CD4-positive, alpha-beta T cell (primary cell): ENCODE results near the gene UQCRFS1. TPM values are rescaled to one million over a fixed set of nuclear protein-coding genes. Genes with fewer than 3 reads are reported as not detected.
A peak's percentile ranks its signal among the peaks of the same experiment; 100 is the strongest.
"Not testable (repeated sequence)": the region's sequence is repeated elsewhere in the genome, so short reads cannot be mapped to it uniquely, and the experiment has no call there.

Experiments used
- ATAC-seq: fragments of 200-7000 bp; cut with Tn5 transposase; one replicate; pipeline ENCODE4 v1.10.0; 2022; ENCODE audit warnings: mild to moderate bottlenecking; ENCODE audit not compliant: poor library complexity
- CTCF ChIA-PET: fragments of 350-600 bp; sonication (Branson Sonifier 250); formaldehyde crosslinking; loops from one replicate; lab custom pipeline; 2021; ENCODE audit warnings: antibody characterized with exemption, inconsistent platforms; lab: Charles Lee
- POLR2A ChIA-PET: fragments of 350-600 bp; sonication (Branson Sonifier 250); formaldehyde crosslinking; loops from one replicate; lab custom pipeline; 2021; ENCODE audit warnings: antibody characterized with exemption, inconsistent platforms; lab: Charles Lee
- DNase-seq, 14 experiments: peaks; one replicate each; pipeline ENCODE4 v3.0.0-alpha.2; 2013 to 2020; ENCODE audit warnings: mixed read lengths in 2 of 14
- H3K27ac ChIP-seq, 2 donors: one replicate each; pipeline versions ENCODE4 v1.5.1 to v1.7.0; 2013; ENCODE audit warnings: low read length in 2 of 2, low read depth in 1 of 2, mild to moderate bottlenecking in 1 of 2
- H3K27me3 ChIP-seq, 2 experiments: 1 replicate in 1 of 2; 2 replicates in 1 of 2; pipeline versions ENCODE4 v1.6.1 to v1.7.0; 2013; ENCODE audit warnings: low read length in 2 of 2, control low read depth in 1 of 2, mild to moderate bottlenecking in 1 of 2, moderate library complexity in 1 of 2; ENCODE audit not compliant: insufficient read depth in 2 of 2, control insufficient read depth in 1 of 2
- H3K36me3 ChIP-seq: one replicate; pipeline ENCODE4 v1.6.1; 2013; ENCODE audit warnings: low read length, control low read depth; ENCODE audit not compliant: insufficient read depth
- H3K4me1 ChIP-seq: one replicate; pipeline ENCODE4 v1.6.1; 2013; ENCODE audit warnings: low read length, control low read depth; ENCODE audit not compliant: insufficient read depth
- H3K4me3 ChIP-seq: one replicate; pipeline ENCODE4 v1.5.1; 2013; ENCODE audit warnings: mild to moderate bottlenecking, low read length, moderate library complexity
- H3K9me3 ChIP-seq, 2 experiments: 1 replicate in 1 of 2; 2 replicates in 1 of 2; pipeline versions ENCODE4 v1.6.1 to v1.7.0; 2013; ENCODE audit warnings: low read length in 2 of 2, mild to moderate bottlenecking in 2 of 2, control low read depth in 1 of 2, moderate library complexity in 1 of 2; ENCODE audit not compliant: control insufficient read depth in 1 of 2, insufficient read depth in 1 of 2
- H3K27ac Mint-ChIP-seq: one replicate; pipeline ENCODE4 v1.8.0; 2020; ENCODE audit warnings: mixed read lengths
- H3K27me3 Mint-ChIP-seq: one replicate; pipeline ENCODE4 v1.8.0; 2021; ENCODE audit warnings: mixed read lengths
- H3K36me3 Mint-ChIP-seq: one replicate; pipeline ENCODE4 v1.8.0; 2021; ENCODE audit warnings: low read depth, mixed read lengths
- H3K4me1 Mint-ChIP-seq: one replicate; pipeline ENCODE4 v1.8.0; 2021; ENCODE audit warnings: low read depth, mixed read lengths
- H3K4me3 Mint-ChIP-seq: one replicate; pipeline ENCODE4 v1.8.0; 2020; ENCODE audit warnings: mild to moderate bottlenecking, mixed read lengths
- H3K9me3 Mint-ChIP-seq: one replicate; pipeline ENCODE4 v1.8.0; 2020; ENCODE audit warnings: mixed read lengths
- CTCF ChIP-seq: fragments of 200-600 bp; IDR thresholded peaks from one replicate; pipeline ENCODE4 v1.8.0; 2022; ENCODE audit warnings: antibody characterized with exemption, mild to moderate bottlenecking
- intact Hi-C, 2 experiments: fragments of 100-400 bp; cut with DNase I in 1 of 2; cut with micrococcal nuclease in 1 of 2; formaldehyde crosslinking; loops; one replicate each; pipeline versions ENCODE4 v1.15.1 to v1.9.0; 2023 to 2025; cut with DNase I, micrococcal nuclease
- total RNA-seq, 174 experiments: library from RNA in 2 of 174; stranded (reverse) in 2 of 174; gene quantifications; one replicate each; pipeline ENCODE4 v1.2.3 and lab custom pipeline; 2021 to 2026

UQCRFS1 gene
- total RNA-seq, 2 experiments from 2014 or later: 30.5 TPM

GRCh38 chr19:29212356-29212647 is 649 bp downstream of the UQCRFS1 start:
- H3K4me1 ChIP-seq: peaks cover 10% of the 10 kb centered on the region
- peaks cover 6% of the 10 kb centered on the region for H3K9me3 Mint-ChIP-seq
- H3K27ac ChIP-seq: peak overlapping the region; percentile 67 to 78
- peaks cover 4% of the 10 kb centered on the region for H3K36me3 ChIP-seq
- H3K9me3 ChIP-seq: no peaks in the 10 kb centered on the region
- peaks cover 54% of the 10 kb centered on the region for H3K4me1 Mint-ChIP-seq
- H3K27ac Mint-ChIP-seq: peak overlapping the region; percentile 96
- ChIA-PET CTCF (no interaction called here), POLR2A (interaction anchor here (1.0 kb wide), 1 partner anchor 1419 kb away, joined by 4 read pairs; no protein-coding TSS in a partner anchor)
- H3K27me3 ChIP-seq: no peaks in the 10 kb centered on the region
- H3K4me3 ChIP-seq: peak overlapping the region; percentile 74
- H3K27me3 Mint-ChIP-seq: peaks cover 8% of the 10 kb centered on the region
- intact Hi-C loops: loop anchor here (5.0 to 10.0 kb wide), 6 partner anchors 395 to 1420 kb away; partner anchors contain the start of genes CCNE1 (in 1 of the 2), POP4 (in 1 of the 2) and URI1 (in 1 of the 2)
- peak overlapping the region; percentile 99 for H3K4me3 Mint-ChIP-seq
- no peak for ATAC-seq
- DNase-seq: peak in 2 of 14 experiments; percentile 40 to 50
- no peak for TF ChIP-seq CTCF
- H3K36me3 Mint-ChIP-seq: peaks cover 48% of the 10 kb centered on the region

- Histone ChIP-seq H3K4me3 (peak overlapping the region; percentile 74), H3K36me3 (peaks cover 7% of the 10 kb centered on the region), H3K9me3 (no peaks in the 10 kb centered on the region), H3K27ac (peak overlapping the region in 1 of 2 donors; percentile 67), H3K27me3 (no peaks in the 10 kb centered on the region), H3K4me1 (peaks cover 10% of the 10 kb centered on the region)
- DNase-seq (peak in 3 of 14 experiments; percentile 1 to 47 (median 37)), ATAC-seq (peak; percentile 1)
- ChIA-PET POLR2A (interaction anchor here (0.6 to 1.0 kb wide), 2 partner anchors 10 to 1419 kb away, joined by 3 to 4 read pairs; no protein-coding TSS in a partner anchor), CTCF (no interaction called here)
- peak overlapping the region; percentile 99 for H3K4me3 Mint-ChIP-seq
- H3K27me3 Mint-ChIP-seq: peaks cover 8% of the 10 kb centered on the region
- H3K4me1 Mint-ChIP-seq: peaks cover 57% of the 10 kb centered on the region
- no peak for TF ChIP-seq CTCF
- H3K9me3 Mint-ChIP-seq: peaks cover 6% of the 10 kb centered on the region
- peak overlapping the region; percentile 96 for H3K27ac Mint-ChIP-seq
- H3K36me3 Mint-ChIP-seq: peaks cover 54% of the 10 kb centered on the region
- intact Hi-C loops: loop anchor here (5.0 to 10.0 kb wide), 6 partner anchors 396 to 1419 kb away; partner anchors contain the start of genes CCNE1 (in 1 of the 2), POP4 (in 1 of the 2) and URI1 (in 1 of the 2)
Observed at GRCh38 chr19:29211562-29212355, 1.2 kb downstream of the UQCRFS1 start.

- POLR2A ChIA-PET: interaction anchor here (0.6 kb wide), 1 partner anchor 9 kb away, joined by 3 read pairs; no protein-coding TSS in a partner anchor
- H3K9me3 Mint-ChIP-seq, H3K27me3 Mint-ChIP-seq, ATAC-seq, CTCF ChIA-PET, H3K27ac ChIP-seq, DNase-seq, H3K27me3 ChIP-seq, H3K9me3 ChIP-seq, H3K4me3 ChIP-seq: not testable (repeated sequence)
- H3K36me3 Mint-ChIP-seq: peaks cover 61% of the 10 kb centered on the region
- intact Hi-C loops: loop anchor here (5.0 to 10.0 kb wide), 6 partner anchors 396 to 1419 kb away; partner anchors contain the start of genes CCNE1 (in 1 of the 2), POP4 (in 1 of the 2) and URI1 (in 1 of the 2)
- H3K4me1 Mint-ChIP-seq: peaks cover 61% of the 10 kb centered on the region
- peak overlapping the region; percentile 99 for H3K4me3 Mint-ChIP-seq
- Histone ChIP-seq H3K36me3 (peaks cover 14% of the 10 kb centered on the region), H3K4me1 (peaks cover 10% of the 10 kb centered on the region)
- peak overlapping the region; percentile 96 for H3K27ac Mint-ChIP-seq
Observed at GRCh38 chr19:29211041-29211440, 1.9 kb downstream of the UQCRFS1 start.

GRCh38 chr19:29210502-29210901 is 2.4 kb downstream of the UQCRFS1 start:
- ATAC-seq, DNase-seq, H3K27ac ChIP-seq, POLR2A ChIA-PET, H3K27me3 Mint-ChIP-seq, CTCF ChIA-PET, H3K27me3 ChIP-seq, H3K9me3 Mint-ChIP-seq, H3K9me3 ChIP-seq, H3K4me3 ChIP-seq: not testable (repeated sequence)
- Mint-ChIP-seq H3K27ac (peak overlapping the region; percentile 96), H3K36me3 (peaks cover 66% of the 10 kb centered on the region), H3K4me3 (peak overlapping the region; percentile 36), H3K4me1 (peaks cover 66% of the 10 kb centered on the region)
- intact Hi-C loops: loop anchor here (5.0 to 10.0 kb wide), 6 partner anchors 397 to 1418 kb away; partner anchors contain the start of genes CCNE1 (in 1 of the 2), POP4 (in 1 of the 2) and URI1 (in 1 of the 2)
- peaks cover 16% of the 10 kb centered on the region for H3K36me3 ChIP-seq
- H3K4me1 ChIP-seq: peaks cover 10% of the 10 kb centered on the region

- H3K4me3 ChIP-seq, H3K27me3 Mint-ChIP-seq, H3K27ac Mint-ChIP-seq, POLR2A ChIA-PET, H3K27me3 ChIP-seq, intact Hi-C loops, CTCF ChIA-PET, H3K4me3 Mint-ChIP-seq, DNase-seq, H3K9me3 Mint-ChIP-seq, H3K9me3 ChIP-seq, H3K27ac ChIP-seq, ATAC-seq: not testable (repeated sequence)
- peaks cover 61% of the 10 kb centered on the region for H3K4me1 Mint-ChIP-seq
- peaks cover 10% of the 10 kb centered on the region for H3K4me1 ChIP-seq
- H3K36me3 ChIP-seq: peaks cover 16% of the 10 kb centered on the region
- H3K36me3 Mint-ChIP-seq: peaks cover 79% of the 10 kb centered on the region
Observed at GRCh38 chr19:29207403-29208187, 5.4 kb downstream of the UQCRFS1 start.
